NCI-H748 (cell line): Measurements from ENCODE around the gene CYTIP.

Source experiments
- DNase-seq: peaks from one replicate; lab custom pipeline; 2025; ENCODE audit not compliant: unreplicated experiment; lab: John Stamatoyannopoulos, UW

Gene CYTIP

DNA sequence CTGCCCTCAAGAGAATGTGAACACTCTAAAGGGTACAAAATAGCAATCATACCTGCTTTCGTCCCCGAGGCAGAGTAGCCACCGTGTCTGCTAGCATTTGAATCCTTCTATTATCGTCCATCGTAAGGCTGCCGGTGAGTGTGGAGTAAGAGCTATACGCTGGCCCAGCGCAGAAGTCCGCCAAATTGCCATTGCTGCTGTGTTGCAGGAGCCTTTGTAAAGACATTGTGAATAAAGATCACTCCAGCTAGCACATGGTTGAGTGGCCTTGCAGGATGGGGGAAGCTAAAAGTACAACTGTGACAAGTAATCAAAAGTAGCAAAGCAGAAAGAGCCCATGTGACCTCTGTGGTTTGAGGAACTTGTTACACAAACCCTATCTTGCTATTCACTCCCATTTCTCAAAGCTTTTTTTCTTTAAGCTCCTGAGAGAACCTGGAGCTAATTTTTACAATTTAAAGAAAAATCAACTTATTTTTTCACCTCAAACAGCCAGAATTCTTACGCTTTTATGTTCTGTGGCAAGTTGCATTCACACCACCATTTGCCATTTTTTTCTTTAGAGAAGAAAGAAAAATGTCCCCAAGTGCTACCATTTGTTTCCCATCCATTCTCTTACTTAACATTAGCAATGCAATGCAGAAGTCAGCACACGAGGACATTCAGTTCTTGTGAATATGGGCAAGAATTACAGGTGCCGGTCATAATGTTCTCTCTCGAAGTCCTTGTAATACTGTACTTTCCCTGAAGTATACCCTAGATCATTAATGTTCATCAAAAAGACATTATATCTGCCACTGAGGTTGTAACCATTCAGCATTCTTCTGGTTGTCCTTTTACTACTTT is at the start of gene CYTIP:
Gene CYTIP (minus strand): TSS at position 295 of the 846 bp plus-strand sequence. CDS start 69 bp downstream, at position 226.
- DNase-seq, result no peak

DNA sequence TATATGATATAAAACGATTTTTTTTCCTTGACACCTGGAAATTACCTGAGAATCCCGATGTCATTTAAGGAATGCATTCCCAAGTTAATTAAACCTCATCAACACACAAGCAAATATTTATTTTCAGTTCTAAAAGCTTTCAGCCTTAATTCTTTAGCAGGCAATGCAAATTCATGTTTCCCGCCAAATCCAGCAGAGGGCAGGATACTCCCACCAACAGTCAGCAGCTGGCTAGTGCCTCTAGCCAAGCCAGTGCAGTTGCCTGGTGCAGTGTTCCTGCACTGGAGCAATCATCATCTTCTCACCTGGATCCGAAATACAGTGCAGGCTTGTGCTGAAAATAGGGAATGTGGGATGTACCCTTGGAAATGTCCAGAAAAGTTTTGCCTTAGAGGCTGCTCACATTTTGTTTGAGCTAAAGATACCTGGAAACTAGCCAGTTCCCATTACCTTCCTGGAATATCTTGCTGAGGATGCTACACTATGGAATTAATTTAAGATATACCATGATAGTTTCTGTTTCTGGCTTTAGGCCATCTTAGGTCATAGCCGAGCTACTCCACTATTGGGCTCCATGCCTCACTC is 48.4 kb upstream of the CYTIP start:
- DNase-seq, result peak; percentile 80

DNA sequence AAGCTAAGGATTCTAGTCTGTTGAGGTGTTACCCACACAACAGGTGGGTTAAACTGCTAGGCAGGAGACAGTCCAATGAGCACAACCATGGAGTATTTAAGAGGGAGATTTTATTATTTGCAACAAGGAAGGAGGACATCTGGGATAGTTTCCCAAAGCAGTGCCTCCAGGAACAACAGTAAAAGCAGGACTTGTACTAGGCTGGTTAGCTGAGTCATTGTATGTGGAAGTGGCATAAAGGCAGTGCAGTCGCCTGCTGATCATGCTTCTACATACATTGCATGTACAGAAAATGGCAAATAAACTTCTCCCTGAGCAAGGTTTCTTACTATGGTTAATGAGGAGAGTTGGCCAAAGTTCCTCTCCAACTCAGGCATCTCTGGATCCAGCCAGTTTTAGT is 46.1 kb upstream of the CYTIP start:
- no peak for DNase-seq

DNA sequence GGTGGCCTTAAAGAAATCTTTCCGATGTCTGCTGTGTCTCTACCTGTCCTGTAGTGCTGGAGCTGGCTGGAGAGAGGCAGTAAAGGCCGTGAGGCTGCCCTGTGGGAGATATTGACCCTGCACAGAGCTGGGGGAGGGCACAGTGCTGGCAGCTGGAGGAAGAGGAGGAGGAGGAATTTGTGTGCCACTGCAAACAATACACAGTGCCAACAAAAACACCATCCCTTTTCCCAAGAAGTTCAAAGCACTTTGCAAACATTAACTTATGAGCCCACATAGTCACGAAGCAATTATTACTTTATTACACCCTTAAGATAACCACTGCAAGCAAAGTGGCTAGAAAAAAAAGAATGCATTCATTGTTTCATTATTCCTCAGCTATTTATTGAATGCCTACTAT is 45.0 kb upstream of the CYTIP start:
- no peak for DNase-seq

DNA sequence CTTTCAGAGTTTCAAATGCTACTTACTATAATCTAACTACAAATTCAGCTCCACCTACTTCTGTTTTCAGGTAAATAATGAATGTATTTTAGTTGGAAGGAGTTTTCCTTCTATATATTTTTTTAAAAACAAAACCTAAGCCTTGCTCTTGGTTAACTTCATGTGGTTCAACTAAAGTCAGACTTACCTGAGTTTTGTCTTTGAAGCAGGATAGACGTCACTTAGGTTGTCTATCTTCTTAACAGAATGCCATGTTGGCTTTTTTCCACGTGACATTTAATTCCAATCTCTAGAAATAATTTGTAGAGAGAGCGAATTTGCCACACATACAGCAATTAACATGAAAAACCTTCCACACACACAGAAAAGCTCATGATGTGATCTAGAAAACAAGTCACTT is 43.9 kb upstream of the CYTIP start:
- no peak for DNase-seq

DNA sequence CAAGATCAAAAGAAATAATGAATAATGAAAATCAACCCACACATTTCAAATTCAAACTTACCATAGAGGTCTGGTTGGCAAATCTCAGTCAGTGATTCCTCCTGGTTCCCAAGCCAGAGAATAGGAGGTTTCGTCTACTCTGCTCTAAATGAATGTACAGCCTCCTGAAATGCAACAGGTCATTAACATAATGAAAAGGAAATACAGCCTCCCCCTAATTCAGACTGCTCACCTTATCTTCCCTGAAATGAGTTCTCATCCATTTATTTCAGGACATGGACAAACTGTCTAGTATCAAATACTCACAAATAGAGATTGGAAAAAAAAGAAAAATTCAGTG is 43.4 kb upstream of the CYTIP start:
- DNase-seq, result no peak

DNA sequence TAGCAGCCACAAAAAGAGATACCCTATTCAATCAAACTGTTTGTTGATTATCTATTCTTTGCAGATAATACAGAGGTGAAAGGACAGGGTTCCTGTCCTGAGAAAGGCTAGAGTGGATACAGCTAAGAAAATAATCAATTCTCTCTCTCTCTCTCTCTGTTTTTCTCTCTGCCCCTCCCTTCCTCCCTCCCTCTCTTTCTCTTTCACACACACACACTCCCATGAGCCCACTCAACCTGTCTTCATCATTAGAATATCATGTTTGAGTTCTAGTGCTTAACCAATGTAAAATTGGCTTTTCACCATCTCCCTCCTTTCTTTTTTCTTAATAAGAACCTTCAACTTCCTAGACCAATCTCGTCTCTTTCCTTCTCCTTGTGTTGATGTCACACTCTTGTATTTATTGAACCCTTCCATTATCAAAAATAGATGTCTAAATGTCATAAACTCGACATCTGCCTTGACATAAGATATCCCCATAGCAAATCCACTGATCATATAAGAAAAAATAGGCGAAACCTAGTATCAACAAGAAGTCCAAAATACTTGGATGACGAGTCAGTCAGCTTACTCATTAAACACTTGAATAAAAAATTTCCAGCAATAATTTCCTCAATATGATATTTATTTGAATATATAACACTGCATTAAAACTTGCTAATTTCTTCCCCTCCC is 42.8 kb upstream of the CYTIP start:
- no peak for DNase-seq

DNA sequence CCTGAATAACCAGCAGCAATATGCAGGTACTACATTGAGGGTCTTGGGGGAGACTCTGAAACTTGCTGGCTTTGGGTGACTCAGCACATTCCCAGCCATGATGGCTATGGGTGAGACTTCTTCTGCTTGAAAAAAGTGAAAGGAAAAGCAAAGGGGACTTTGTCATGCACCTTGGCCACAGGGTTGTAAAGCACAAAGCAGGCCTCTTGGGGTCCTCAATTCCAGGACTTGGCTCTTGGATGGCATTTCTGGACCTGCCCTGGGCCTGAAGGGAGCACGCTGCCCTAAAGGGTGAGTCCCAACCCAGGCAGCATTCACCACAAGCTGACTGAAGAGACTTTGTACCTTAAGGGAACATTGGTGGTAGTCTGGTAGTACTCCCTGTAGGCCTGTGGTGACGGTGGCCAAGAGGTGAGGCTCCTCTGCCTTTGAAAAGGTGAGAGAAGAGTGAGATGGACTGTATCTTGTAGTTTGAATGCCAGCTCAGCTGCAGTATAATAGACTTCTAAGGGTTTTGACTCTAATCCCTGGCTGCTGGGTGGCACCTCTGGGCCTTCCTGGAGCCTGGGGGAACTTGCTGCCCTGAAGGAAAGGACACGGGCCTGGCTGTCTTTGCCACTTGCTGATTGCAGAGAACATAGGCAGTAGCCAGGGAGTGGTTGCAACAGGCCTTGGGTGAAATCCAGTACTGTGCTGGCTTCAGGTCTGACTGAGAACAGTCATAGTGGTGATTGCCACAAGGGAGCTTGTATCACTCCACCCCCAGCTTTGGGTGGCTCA is 36.5 kb upstream of the CYTIP start:
- no peak for DNase-seq

DNA sequence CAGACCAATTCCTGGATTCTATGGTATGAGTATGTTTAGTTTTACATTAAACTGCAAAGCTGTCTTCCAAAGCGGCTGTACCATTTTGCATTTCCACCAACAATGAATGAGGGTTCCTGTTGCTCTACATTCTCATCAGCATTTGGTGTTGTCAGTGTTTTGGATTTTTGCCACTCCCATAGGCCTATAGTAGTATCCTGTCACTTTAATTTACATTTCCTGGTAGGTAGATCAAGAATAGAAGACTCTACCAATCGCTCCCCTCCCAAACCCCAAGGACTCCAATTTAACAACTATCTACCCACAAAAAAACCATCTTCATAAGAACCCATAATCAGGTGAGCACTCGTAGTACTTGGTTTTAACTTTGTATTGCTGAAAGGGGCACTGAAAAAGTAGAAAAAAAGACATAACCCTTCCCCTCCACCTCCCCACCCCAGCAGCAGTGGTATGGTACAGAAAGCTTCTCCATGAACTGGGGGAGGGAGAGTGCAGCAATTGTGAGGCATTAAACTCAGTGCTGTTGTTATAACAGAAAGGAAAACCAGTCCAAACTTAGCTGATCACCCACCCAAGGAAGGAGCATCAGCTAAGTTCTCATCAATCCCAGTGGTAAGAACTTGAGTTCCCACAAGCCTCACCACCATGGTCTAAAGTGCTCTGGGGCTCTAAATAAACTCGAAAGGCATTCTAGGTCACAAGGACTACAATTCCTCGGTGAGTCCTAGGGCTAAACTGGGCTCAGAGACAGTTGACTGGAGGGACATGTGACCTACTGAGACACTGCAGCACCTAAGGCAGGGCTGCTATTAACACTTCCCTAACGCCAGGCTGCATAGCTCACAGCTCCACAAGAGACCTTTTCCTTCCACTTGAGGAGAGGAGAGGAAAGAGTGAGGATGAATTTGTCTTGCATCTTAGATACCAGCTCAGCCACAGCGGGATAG is 35.5 kb upstream of the CYTIP start:
- no peak for DNase-seq

DNA sequence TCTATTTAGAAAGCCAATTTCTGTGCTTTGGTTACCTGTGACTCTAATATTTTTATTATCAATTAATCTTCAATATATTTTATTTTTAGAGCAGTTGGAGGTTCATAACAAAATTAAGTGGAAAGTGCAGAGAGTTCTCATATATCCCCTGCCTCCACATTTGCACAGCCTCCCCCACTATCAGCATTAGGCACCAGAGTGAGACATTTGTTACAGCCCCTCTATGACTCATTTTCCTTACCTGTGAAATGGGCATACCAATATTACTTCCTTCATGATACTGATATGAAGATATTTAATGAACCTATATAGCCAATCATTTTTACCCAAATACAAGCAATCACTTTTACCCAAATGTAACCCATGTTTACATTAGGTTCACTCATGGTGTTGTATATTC is 34.0 kb upstream of the CYTIP start:
- DNase-seq, result no peak

DNA sequence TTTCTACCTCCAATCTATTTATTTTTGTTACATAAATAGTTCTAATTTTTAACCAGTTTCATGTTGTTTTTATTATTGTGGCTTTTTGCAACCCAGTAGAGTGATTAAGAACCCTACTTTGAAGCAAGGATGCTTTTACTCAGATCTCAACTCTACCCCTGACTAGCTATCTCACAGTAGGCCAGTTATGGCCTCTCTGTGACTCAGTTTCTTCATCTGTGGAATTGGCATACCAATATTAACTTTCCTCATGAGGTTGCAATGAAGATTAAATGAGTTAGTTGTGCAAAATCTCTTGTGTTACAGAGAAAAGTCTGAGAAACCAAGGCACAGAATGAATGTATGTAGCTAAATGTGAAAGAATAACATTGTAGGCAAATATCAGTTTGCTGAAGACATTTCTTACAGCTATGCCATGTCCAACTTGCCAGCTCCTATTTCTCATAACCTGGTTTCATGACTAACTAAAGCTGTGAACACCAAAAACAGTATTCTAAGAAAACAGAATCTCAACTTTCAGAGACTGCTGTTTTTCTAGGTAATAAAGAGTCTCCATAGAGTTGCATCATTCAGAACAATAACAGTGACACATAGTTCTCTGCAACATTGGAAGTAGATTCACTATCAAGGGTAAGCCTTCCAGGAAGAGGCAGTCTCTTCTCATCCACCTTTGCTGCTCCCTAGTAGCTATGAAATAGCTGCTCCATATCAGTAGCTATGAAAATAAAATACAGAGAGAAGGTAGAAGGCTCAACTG is 33.2 kb upstream of the CYTIP start:
- DNase-seq, result no peak

DNA sequence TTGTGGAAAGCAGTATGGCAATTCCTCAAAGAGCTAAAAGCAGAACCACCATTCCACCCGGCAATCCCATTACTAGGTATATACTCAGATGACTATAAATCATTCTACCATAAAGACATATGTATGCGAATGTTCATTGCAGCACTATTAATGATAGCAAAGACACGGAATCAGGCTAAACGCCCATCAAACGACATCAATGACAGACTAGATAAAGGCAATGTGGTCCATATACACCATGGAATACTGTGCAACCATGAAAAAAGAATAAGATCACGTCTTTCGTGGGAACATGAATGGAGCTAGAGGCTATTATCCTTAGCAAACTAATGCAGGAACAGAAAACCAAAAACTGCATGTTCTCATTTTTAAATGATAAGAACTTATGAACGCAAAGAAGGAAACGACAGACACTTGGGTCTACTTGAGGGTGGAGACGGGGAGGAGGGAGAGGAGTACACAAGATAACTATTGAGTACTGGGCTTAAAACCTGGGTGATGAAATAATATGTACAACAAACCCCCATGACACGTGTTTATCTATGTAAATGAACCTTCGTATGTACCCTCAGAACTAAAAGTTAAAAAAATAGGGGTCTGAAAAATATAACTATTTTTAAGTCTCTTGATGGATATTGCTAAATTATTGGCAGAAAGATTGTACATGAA is 32.0 kb upstream of the CYTIP start:
- DNase-seq, result no peak

DNA sequence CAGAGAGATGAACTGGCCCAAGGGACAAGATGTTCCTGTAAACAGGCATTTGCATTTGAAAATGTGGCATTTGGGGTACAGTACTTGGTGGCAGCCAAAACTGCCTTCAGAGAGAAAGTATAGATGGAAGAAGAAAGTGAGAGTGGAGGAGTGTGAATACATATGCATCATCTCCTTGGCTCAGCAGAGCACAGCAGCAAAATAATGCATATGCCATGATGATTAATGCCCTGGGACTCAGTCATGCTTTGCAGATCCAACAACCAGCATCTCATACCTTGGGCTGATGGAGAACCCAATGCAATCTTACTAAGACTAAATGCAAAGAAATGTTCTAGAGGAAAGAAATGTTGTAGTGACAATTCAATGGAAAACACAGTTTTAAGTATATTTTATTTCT is 29.7 kb upstream of the CYTIP start:
- no peak for DNase-seq

DNA sequence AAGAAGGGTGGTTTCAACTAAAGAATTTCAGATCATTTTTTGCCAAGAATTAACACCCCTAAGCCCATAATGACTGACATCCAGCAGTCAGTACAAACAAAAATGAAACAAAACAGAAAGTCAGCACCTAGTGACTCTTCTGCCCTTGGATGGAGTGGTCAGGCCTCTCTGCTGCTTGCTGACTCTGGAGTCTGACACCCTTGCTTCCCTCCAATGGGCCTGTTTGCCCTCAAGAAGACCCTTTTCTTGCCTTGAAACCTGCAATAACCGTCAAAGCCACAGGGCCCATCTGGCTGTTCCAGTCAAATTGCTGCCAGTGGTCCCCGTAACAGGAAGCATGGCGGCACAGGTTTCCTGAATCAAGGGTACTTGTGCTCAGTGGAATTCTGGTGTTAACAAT is 27.2 kb upstream of the CYTIP start:
- DNase-seq, result no peak

DNA sequence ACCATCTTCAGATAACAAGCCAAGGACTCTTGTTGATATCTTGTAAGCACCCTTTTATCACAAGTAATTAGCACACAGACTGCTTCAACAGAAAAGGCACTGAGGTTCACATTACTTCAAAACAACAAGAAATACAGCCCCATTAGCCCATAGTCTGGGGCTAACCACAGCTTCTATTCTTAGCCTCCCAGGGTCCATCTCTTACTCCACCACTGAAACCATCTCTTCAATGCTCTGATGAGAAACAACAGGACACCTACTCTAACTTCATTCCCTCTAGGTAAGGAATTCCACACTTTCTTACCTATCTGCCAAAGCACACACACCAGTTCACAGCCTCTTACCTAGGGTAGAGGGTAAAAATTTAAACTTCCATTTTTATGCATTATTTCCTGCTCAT is 26.4 kb upstream of the CYTIP start:
- DNase-seq, result no peak

DNA sequence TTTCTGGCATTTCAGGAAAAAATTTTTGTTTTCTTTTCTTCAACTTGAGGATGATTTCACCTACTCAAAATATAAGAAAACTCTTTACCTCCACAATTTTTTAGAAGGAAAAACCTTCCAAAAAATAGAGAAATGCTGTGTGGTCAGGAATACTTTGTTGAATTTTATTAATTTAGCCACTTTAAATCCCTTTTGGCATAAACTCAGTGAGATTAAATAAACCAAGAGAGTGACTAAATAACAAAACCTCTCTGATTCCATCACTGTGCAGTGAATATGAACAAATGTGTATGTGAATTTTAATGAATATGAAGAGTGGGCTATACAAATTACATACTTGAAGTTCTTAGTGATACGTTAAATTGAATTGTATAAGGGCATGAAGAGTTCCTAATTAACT is 25.8 kb upstream of the CYTIP start:
- DNase-seq, result no peak

DNA sequence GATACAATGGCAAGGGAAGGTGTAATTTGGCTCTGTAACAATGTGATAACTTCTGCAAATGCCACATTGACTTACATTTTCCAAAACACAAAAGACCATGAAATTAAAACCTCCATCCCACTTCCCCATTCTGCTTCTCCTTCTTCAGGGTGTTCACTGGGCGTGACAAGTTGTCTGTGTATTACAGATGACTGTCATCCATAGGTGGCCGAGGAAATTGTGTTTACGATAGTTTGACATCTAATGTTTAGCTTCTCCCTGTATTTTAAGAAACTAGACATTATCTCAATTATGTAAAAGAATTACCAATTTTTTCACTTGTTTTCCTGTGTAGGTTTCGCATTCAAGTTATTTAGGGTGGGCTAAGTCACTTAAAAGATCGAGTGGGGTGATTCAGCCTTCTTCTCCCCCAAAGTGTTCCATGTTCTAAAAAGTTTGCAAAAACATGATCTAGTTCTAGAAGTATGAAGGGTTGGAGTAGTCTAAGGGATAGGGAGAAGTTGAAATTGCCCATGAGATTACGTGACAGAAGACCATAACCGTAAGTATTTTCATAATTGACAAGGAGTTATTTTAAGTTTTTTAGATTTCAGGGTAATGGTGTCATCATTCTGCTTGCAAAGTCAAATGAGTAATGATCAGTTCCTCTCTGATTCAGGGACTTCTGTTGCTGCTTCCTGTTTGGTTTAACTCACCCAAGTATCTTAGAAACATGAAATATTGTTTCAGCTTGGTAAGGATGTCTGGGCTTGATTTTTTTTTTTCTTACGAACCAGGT is 25.2 kb upstream of the CYTIP start:
- DNase-seq, result no peak

DNA sequence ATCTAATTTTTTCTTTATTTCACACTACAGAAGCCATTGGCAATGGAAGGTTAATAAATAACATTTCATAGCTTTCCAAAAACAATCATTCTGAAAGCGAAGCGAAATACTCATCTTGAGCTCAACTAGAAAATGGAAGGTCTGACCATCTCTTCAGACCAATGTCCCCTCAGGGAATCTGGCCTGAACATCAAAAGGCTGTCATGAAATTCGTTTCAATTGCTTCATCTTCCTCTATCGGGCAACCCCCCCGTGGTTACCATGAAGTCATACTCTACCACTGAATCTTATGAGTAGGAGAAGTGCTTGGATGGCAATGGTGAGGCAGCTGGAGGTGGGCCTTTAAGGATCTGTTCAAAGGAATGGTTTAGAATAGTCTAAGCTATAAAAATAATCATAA is 22.9 kb upstream of the CYTIP start:
- DNase-seq, result no peak
